ENCODE measurements around the gene FAM50A.
"Not testable (repeated sequence)": the region's sequence is repeated elsewhere in the genome, so short reads cannot be mapped to it uniquely, and the experiment has no call there.

FAM50A gene

GRCh38 chrX:154484255-154485149, 40.6 kb downstream of the FAM50A start:
- DNase-seq (ENCODE audit: low read depth in 2 of 2): no peak

GRCh38 chrX:154485150-154486051, 41.5 kb downstream of the FAM50A start:
- DNase-seq (ENCODE audit: low read depth in 2 of 2): no peak

- DNase-seq (ENCODE audit: low read depth in 2 of 2): no peak
Measured at GRCh38 chrX:154486052-154486395, 42.1 kb downstream of the FAM50A start.

GRCh38 chrX:154486396-154487207, 42.7 kb downstream of the FAM50A start, which contains the start of gene UBL4A:
TSS of gene UBL4A (minus strand) at chrX:154486615. CDS start at chrX:154486584, 31 bp downstream.
- peak; percentile 27 to 47 for DNase-seq (ENCODE audit: low read depth in 2 of 2)

DNA sequence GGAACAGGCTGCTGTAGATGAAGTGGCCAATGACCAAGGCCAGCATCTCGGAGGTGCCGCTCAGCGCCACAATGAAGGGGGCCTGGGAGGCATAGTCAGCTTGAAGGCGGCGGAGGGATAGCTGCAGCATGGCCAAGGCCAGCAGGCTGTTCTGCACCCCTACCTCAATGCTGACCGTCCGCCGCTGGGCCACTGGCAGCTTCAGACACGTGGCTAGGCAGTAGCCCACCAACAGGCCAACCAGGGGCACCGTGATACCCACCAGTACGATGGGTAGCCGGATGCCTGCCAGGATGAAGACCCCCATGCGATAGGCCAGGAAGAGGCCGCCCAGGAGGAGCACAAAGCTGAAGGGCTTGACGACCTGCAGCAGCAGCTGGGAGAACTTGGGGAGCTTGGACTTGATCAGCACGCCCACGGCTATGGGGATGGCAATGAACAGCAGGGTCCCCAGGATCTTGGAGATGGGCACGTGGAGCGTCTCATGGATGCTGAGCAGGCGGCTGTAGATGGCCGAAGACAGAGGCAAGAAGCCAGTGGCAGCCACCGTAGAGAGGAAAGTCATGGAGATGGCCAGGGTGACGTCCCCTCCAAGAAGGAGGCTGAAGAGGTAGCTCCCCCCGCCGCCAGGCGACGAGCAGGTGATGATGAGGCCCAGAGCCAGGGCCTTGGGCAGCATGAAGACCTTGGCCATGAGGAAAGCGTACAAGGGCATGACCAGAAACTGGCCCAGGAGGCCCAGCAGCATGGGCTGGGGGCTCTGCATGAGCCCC, 43.8 kb downstream of the FAM50A start:
- DNase-seq (ENCODE audit: low read depth in 2 of 2): no peak

DNA sequence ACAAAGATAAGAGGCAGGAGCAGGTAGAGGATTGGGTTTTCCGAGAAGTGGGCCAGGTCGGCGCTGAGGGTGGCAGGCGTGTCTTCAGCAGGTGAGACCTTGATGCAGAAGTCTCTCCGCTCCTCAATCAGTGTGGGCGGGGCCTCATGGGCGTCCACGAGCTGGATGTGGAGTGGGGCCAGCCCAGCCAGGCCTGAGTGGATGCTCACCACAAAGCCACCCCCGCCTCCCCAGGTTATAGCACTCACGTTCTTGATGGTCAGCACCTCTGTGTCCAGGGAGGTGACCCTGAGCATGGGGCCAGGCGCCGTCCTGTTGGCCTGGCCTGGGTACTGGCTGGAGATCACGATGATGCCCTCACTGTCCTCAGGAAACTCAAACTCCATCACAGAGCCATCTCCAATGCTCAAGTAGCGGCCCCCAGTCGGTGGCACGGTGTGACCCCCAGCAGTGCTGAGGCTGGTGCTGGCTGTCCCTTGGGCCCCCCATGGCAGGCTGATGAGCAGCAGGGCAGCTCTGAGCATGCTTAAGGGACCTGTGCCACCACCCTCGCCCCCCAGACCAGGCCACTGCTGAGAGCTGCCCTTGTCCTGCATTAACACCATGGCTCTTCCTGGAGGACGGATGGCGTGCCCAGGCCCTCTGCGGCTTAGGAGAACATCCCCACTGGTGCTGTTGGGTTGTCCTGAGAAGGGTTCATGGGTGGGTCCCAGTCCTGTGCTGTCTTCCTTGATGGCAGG, 44.6 kb downstream of the FAM50A start:
- DNase-seq (ENCODE audit: low read depth in 2 of 2): no peak

DNA sequence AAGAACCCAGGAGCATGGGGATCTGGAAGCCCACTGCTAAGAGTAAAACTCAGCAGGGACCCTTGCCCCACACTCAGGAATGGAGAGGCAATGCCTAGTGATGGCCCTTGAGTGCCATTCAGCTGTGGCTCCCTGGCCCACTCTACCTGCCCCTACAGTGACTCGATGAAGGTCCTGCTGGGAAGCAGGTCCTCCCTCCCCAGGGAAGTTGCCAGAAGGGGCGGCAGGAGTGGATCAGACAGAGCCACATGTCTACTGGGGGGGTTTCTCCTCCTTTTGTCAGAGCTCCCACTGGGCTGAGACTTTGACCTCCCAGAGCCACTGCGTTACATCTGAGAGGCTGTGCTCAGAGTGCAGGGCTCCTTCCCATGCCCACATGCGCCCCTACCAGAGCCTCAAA, 45.2 kb downstream of the FAM50A start:
- no peak for DNase-seq (ENCODE audit: low read depth in 2 of 2)

GRCh38 chrX:154490021-154490413, 46.1 kb downstream of the FAM50A start:
- DNase-seq (ENCODE audit: low read depth in 2 of 2): no peak

DNA sequence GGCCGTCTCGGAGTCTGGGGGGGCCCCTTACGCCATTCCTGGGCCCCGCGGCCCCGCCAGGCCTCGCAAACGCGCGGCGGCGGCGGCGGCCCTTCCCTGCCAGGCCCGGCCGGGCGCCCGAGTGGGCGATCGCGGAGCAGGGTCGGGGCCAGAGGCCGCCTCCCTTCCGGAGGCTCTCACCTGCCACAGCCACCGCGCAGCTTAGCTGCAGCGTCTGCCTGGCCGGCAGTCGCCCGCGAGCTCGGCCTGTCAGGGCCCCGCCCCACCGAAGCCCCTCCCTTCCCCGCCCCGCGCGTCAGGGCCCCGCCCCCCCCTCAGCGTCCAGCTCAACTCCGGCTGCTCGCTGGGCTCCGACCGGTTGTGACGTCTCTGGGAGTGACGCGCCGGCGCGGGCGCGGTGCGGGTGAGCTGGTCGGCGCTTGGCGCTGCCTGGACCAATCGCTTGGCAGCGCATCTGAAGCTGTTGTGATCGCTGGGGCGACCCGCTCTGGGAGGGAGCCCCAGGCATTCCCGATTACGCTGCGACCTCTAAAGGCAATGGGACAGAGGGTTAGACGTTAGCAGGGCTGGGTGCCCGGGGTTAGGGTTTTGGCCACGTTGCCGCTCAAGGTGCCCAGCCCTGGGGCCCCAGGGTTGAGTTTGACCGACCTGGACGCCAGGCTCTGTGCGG, 46.6 kb downstream of the FAM50A start, which contains the start of gene SLC10A3:
Gene SLC10A3 (minus strand): TSS at position 216 of the 670 bp plus-strand sequence. CDS start 1,689 bp downstream, outside the sequence.
- peak; percentile 71 to 81 for DNase-seq (ENCODE audit: low read depth in 2 of 2)

- DNase-seq (ENCODE audit: low read depth in 2 of 2): no peak
Measured at GRCh38 chrX:154494715-154495114, 50.8 kb downstream of the FAM50A start.

DNA sequence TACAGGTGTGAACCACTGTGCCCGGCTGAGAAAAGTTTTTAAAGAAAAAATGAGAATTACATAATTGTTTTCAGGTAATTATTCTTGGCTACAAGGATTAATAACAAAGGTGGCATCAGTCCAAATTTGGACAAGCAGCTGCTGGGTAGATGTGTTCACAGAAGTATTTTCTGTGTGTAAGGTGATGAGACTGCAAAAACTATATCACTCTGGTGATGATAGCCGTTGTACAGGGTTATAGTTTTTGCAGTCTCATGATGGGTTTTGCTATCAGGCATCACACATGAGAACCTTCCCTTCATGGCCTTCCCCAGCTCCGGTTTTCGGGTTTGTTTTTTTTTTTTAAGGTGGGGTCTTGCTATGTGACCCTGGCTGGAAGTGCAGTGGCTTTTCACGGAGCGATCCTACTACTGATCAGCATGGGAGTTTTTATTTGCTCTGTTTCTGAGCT, 51.6 kb downstream of the FAM50A start:
- DNase-seq (ENCODE audit: low read depth in 2 of 2): no peak

- not testable (repeated sequence) for DNase-seq (ENCODE audit: low read depth in 2 of 2)
Measured at GRCh38 chrX:154496591-154497137, 52.7 kb downstream of the FAM50A start.
